Activated naive CD4-positive, alpha-beta T cell treated with anti-CD3 and anti-CD28 coated beads, Interleukin-2, amount 50 U/mL, for 24 hours (primary cell): Measurements from ENCODE around the gene FAF1.

Experiments
- H3K27ac Mint-ChIP-seq: one replicate; pipeline ENCODE4 v1.8.0; 2021; ENCODE audit warnings: mild to moderate bottlenecking, mixed read lengths
- H3K27me3 Mint-ChIP-seq: one replicate; pipeline ENCODE4 v1.8.0; 2021; ENCODE audit warnings: mixed read lengths
- H3K36me3 Mint-ChIP-seq: one replicate; pipeline ENCODE4 v1.8.0; 2021; ENCODE audit warnings: mixed read lengths
- H3K4me1 Mint-ChIP-seq: one replicate; pipeline ENCODE4 v1.8.0; 2021; ENCODE audit warnings: mixed read lengths
- H3K4me3 Mint-ChIP-seq: one replicate; pipeline ENCODE4 v1.8.0; 2021; ENCODE audit warnings: mild to moderate bottlenecking, mixed read lengths
- H3K9me3 Mint-ChIP-seq: one replicate; pipeline ENCODE4 v1.8.0; 2021; ENCODE audit warnings: mixed read lengths

Gene FAF1

DNA sequence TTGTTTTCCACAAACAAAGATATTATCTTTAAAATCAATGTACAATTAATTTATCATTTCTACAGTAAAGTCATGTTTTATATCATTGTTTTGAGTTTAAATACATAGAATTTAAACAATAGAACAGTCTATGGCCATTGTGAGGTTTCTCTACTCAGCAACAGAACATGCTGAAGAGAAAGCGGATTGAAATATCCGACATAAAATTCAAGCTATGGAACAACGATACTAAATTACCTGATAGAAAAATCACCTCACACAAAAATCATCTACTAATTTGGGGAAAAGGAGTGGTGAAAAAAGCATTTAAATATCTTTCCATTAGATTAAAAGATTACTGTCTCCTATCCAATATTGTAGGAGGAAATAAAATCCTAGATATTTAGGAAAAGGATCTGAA lies 22.5 kb upstream of the FAF1 start:
- H3K4me3 Mint-ChIP-seq = no peak overlapping the region
- H3K27ac Mint-ChIP-seq = no peak overlapping the region
- H3K4me1 Mint-ChIP-seq = peaks cover 12% of the 10 kb centered on the region
- H3K36me3 Mint-ChIP-seq = no peaks in the 10 kb centered on the region
- H3K27me3 Mint-ChIP-seq = peaks cover 19% of the 10 kb centered on the region
- H3K9me3 Mint-ChIP-seq = no peaks in the 10 kb centered on the region

DNA sequence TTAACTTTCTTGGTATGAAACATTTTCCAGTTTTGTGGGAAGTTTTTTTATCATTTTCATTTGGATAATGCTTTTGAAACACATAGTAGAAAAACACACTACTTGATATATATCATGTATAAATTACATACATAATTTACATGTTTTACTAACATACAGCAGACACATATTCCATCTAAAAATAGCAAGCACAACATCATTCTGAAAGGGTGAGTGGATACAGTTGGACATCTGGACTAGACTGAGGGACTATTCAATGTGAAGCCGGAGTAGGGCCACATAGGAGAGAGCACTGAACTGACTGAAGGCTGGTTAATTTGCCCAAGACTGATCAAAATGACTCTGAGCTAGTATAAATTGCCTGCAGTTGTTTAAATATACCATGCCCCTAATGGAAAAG lies 21.7 kb upstream of the FAF1 start:
- Mint-ChIP-seq H3K4me3 (no peak overlapping the region), H3K36me3 (no peaks in the 10 kb centered on the region), H3K27me3 (peaks cover 22% of the 10 kb centered on the region), H3K9me3 (no peaks in the 10 kb centered on the region), H3K27ac (no peak overlapping the region), H3K4me1 (peaks cover 14% of the 10 kb centered on the region)

DNA sequence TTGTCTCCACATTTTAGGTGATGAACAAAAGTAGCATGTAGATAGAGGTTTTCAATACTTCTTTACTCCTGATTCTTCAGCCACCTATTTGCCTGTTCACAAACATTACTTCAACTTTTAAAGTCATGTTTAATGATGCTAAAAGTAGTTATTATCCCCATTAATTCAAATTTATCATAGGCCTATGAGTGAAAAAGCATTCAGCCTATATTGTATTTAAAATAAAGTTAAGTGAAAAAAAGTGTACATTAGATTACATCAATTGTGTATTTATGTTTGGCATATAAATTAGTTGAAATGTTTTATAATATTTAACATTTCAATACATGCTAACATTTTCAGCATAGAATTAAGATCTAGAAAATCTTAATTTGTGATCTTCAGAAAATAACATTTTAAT lies 20.4 kb upstream of the FAF1 start:
- Mint-ChIP-seq H3K4me3 (no peak overlapping the region), H3K4me1 (peaks cover 18% of the 10 kb centered on the region), H3K9me3 (no peaks in the 10 kb centered on the region), H3K27me3 (peaks cover 24% of the 10 kb centered on the region), H3K36me3 (no peaks in the 10 kb centered on the region), H3K27ac (no peak overlapping the region)

DNA sequence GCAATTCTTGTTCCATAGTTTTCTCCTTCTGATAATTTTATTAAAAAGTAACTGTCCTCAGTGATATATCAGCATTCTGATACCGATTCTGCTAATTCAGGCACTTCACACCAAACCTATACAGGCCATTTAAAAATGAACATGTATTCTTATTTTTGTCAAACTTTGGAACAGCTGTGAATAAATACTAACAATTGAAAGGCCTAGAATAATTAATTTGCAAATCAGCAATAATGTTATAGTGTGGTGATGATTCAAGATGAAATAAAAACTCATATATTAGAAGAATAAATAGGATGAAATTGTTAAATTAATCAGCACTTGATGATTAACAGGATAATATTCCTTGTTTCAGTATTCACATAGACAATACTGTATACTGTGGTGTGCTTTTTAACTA lies 19.9 kb upstream of the FAF1 start:
- Mint-ChIP-seq H3K9me3 (no peaks in the 10 kb centered on the region), H3K4me1 (peaks cover 18% of the 10 kb centered on the region), H3K36me3 (no peaks in the 10 kb centered on the region), H3K27me3 (peaks cover 26% of the 10 kb centered on the region), H3K4me3 (no peak overlapping the region), H3K27ac (no peak overlapping the region)

DNA sequence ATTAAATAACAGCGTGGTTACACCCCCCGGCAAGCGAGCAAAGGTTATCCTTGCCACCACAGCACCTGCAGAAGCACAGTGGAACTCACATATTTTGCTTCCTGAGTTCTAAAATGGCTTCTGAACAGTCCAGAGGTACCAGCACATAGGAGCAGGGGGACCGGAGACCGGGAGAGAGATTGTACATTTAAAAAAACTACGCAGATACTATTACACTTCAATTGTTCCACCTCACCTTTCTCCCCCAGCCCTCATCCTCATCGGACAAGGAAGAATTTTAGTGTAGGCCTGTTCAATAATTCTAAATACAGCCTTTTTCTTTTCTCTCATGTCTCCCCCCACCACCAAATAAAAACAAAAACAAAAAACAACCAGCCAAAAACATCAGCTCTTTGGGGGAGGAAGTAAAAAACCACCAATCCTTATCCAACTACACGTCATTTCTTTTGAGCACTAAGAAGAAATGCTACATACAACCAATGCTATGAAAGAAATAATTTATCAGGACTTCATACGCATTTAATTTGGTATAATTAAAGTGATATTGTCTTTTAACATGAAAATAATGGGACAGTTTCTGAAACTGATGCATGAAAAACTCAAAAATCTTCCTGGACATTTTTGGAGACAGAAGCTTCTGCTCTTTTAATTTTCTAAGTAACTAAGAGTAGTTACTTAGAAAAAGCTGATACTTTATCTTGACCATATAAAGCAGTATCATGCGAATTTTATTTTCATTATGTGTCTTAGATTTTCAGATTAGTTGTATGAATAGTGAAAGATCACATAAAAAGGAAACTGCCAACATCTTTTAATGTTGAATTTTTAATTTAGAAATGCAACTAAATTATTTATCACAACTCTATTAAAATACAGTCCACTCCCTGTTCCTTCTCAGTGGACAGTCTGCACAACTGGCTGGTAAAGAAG lies 19.1 kb upstream of the FAF1 start:
- Mint-ChIP-seq H3K9me3 (no peaks in the 10 kb centered on the region), H3K4me1 (peaks cover 18% of the 10 kb centered on the region), H3K4me3 (peak overlapping the region; percentile 83), H3K36me3 (no peaks in the 10 kb centered on the region), H3K27me3 (peaks cover 33% of the 10 kb centered on the region), H3K27ac (peak overlapping the region; percentile 57)

DNA sequence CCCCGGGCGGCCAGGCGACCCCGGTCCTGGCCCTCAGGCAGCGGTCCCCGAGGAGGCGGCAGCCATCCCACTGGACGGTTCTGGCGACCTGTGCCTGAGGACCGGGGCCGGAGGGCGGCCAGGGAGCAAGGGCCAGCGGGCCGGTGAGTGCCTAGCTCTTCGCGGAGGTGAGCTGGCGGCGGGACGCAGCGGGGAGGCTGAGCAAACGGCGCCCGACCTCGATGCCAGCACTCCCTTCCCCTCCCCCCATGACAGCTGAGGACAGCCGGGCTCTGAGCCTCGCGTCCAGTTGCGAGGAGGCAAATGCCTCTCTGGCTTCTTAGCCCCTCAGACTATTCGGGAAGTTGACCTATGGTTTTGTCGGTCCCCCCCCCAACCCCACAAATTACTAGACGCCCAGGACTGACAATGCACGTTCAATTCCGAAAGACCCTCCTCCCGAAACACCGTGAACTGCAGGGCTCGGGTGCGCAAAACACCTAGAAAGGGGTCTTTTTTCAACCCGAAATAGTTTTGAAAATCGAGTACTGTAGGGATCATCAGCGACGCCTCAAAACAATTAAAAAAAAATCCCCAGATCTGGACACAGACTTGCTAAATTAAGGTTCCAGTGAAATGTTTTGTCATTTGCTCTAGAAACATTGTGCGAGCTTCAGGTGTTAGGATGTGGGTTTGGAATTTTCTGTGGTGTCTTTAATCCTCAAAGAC lies 18.2 kb upstream of the FAF1 start:
- Mint-ChIP-seq H3K9me3 (no peaks in the 10 kb centered on the region), H3K4me3 (peak overlapping the region; percentile 83), H3K27ac (peak overlapping the region; percentile 57), H3K4me1 (peaks cover 18% of the 10 kb centered on the region), H3K36me3 (no peaks in the 10 kb centered on the region), H3K27me3 (peaks cover 35% of the 10 kb centered on the region)

DNA sequence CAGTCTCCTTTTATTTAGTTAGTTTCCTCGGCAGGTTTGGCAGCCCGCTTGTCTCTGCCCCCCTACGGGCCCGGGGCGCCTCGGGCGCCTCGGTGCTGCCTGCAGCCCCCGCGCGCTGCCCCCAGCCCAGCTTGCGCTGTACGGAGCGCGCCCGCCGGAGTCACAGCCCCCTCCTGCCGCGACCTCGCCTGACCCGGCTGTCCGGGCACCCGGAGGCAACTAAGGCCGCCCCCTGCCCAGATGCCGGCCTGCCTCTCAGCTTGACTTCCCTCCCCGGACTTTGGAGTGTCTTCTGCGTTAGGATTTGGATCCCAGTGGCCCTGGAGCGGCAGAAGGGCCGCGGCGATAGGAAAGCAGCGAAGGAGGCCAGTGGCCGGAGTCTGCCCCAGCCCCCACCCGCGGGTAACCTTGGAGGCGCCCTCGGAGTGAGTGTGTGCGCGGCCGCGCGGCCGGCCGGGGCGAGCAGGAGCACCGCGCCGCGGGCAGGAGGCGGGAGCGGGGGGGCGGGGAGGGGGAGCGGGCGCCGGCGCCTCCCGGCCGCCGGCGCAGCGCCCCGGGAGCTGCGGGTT lies 17.6 kb upstream of the FAF1 start:
- H3K27ac Mint-ChIP-seq = no peak overlapping the region
- H3K27me3 Mint-ChIP-seq = peaks cover 34% of the 10 kb centered on the region
- H3K36me3 Mint-ChIP-seq = no peaks in the 10 kb centered on the region
- peak overlapping the region; percentile 86 for H3K4me3 Mint-ChIP-seq
- H3K9me3 Mint-ChIP-seq = no peaks in the 10 kb centered on the region
- H3K4me1 Mint-ChIP-seq = peaks cover 18% of the 10 kb centered on the region

DNA sequence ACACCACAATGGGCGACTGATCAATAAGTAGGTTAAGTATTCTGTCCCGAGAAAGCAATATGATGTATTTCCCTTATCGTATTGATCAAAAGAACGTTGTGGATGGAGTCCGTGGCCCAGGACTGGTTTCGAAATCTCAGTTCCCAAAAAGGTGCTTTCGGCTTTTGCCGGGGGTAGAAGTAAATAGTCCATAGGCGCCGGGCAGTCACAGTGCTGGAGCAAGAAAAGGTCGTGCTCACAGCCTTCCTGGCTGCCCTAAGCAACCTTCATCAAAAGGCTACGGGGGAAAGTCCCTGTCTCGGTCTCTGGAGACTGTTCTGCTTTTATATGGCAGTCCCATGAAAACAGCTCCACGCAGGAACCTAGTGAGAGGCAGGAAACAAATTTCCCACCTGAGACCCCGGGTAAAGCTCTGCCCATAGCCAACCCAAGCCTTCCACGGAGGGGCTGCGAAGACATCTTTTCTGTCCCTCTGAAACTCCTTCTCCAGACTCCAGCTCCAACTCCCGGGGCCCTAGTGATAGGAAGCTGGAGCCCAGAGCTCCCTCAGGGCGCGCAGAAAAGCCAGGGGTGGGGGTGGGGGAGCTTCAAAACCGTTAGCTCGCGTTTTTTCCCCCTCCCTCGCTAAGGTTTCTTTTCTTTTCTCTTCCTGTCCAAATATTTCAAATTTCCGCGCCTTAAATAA lies 17.0 kb upstream of the FAF1 start:
- H3K4me3 Mint-ChIP-seq = peak overlapping the region; percentile 86
- peaks cover 20% of the 10 kb centered on the region for H3K4me1 Mint-ChIP-seq

DNA sequence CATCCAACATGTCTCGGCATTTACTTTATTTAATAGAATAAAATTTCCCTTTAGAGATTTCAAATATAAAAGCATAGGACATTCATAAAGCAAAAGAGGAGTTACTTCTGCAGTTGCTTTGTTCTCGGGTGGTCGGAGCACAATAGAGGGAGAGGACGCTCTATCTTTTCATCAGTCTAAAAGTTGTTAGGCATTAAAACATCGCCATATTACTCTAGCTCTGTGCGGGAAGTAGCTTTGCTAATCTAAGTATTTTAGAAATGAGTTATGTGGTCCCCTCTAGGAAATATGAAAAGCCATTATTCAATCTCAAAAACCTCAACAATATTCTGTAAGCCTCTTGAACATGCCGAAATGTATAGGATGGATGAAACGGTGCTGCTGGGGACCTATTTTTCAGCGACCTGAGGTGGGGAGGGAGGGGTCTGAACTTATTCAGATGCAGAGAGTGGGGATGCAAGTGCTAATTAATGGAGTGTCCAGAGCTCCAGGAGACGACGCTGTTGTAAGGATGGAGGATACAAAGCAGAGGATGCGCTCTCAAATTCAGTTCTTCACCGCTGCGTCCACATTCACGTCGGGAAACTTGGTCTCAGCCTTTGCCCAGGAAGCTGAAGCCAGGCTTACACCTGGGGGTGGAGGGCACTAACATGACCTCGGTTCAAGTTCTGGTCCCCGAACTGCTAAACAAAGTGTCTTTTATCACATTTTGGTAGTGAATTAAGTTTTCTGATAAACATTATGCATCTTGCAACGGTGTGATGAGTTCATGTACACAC lies 16.2 kb upstream of the FAF1 start:
- Mint-ChIP-seq H3K4me1 (peaks cover 22% of the 10 kb centered on the region), H3K27ac (no peak overlapping the region), H3K4me3 (peak overlapping the region; percentile 86), H3K27me3 (peaks cover 36% of the 10 kb centered on the region), H3K9me3 (no peaks in the 10 kb centered on the region), H3K36me3 (no peaks in the 10 kb centered on the region)

More for the DNA sequence above, 17.0 kb upstream of the FAF1 start:
- Mint-ChIP-seq H3K27me3 (peaks cover 36% of the 10 kb centered on the region), H3K27ac (no peak overlapping the region), H3K9me3 (no peaks in the 10 kb centered on the region), H3K36me3 (no peaks in the 10 kb centered on the region)

DNA sequence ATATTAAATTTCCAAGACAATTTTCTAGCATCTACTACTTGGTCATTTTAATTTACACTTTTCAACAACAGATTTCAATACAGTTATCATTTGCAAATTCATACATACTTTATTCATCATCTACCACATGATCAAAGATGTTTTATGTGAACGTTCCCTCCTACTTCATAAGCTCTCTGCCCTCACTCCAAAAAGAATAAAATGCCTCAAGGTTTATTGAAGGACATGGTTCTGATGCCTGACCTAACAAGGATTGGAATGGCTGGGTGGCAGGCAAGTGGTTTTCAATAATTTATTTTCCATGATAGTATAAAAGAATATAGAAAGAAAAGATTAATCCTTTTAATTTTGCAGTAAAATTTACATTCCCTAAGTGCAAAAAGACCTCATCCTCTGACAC lies 15.4 kb upstream of the FAF1 start:
- Mint-ChIP-seq H3K4me1 (peaks cover 30% of the 10 kb centered on the region), H3K27ac (no peak overlapping the region), H3K27me3 (peaks cover 36% of the 10 kb centered on the region), H3K4me3 (no peak overlapping the region), H3K36me3 (no peaks in the 10 kb centered on the region), H3K9me3 (no peaks in the 10 kb centered on the region)

DNA sequence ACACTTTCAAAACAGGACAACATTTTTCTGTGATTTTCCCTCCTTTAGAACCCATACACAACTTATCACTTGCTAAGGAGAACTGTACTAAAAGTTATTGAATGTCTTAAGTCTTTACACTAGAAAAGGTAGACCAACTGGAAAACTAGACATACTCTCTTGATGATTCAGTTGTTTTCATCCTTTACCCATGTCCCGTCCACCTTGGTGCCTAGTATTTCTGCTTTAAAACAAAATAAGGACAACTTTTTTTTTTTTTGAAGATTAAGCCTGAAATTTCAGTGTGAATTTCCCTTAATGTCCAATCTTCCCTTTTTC lies 14.5 kb upstream of the FAF1 start:
- Mint-ChIP-seq H3K27me3 (peaks cover 37% of the 10 kb centered on the region), H3K9me3 (no peaks in the 10 kb centered on the region), H3K4me1 (peaks cover 37% of the 10 kb centered on the region), H3K36me3 (no peaks in the 10 kb centered on the region), H3K27ac (no peak overlapping the region), H3K4me3 (no peak overlapping the region)

DNA sequence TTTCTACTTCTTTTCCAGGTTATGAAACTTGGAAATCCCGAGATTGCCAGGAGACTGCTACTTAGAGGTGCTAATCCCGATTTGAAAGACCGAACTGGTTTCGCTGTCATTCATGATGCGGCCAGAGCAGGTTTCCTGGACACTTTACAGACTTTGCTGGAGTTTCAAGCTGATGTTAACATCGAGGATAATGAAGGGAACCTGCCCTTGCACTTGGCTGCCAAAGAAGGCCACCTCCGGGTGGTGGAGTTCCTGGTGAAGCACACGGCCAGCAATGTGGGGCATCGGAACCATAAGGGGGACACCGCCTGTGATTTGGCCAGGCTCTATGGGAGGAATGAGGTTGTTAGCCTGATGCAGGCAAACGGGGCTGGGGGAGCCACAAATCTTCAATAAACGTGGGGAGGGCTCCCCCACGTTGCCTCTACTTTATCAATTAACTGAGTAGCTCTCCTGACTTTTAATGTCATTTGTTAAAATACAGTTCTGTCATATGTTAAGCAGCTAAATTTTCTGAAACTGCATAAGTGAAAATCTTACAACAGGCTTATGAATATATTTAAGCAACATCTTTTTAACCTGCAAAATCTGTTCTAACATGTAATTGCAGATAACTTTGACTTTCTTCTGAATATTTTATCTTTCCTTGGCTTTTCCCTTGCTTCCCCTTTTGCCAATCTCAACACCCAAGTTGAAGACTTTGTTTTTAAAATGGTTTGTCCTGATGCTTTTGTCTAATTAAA lies 14.0 kb upstream of the FAF1 start:
- H3K9me3 Mint-ChIP-seq = no peaks in the 10 kb centered on the region
- no peaks in the 10 kb centered on the region for H3K36me3 Mint-ChIP-seq
- peaks cover 34% of the 10 kb centered on the region for H3K27me3 Mint-ChIP-seq
- peaks cover 33% of the 10 kb centered on the region for H3K4me1 Mint-ChIP-seq
- no peak overlapping the region for H3K4me3 Mint-ChIP-seq
- H3K27ac Mint-ChIP-seq = no peak overlapping the region

DNA sequence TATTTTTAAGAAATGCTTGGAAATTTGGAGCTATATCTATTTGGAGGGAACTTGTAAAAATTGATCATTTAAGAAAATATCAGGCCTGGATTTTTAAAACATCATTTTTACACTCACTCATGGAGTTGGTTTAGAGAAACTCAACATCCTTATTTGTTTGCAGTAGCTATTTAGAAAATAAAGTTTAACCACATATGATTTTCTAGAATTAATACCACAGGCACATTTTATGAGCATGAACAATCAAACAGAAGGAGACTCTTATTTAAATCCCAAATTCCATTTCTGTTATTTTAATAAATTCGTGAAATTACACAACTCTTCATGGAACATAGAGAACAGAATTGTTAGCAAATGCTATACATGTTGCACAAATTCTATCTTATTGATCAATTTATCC lies 13.2 kb upstream of the FAF1 start:
- H3K36me3 Mint-ChIP-seq = no peaks in the 10 kb centered on the region
- H3K27ac Mint-ChIP-seq = no peak overlapping the region
- peaks cover 25% of the 10 kb centered on the region for H3K4me1 Mint-ChIP-seq
- H3K4me3 Mint-ChIP-seq = no peak overlapping the region
- peaks cover 27% of the 10 kb centered on the region for H3K27me3 Mint-ChIP-seq
- no peaks in the 10 kb centered on the region for H3K9me3 Mint-ChIP-seq

DNA sequence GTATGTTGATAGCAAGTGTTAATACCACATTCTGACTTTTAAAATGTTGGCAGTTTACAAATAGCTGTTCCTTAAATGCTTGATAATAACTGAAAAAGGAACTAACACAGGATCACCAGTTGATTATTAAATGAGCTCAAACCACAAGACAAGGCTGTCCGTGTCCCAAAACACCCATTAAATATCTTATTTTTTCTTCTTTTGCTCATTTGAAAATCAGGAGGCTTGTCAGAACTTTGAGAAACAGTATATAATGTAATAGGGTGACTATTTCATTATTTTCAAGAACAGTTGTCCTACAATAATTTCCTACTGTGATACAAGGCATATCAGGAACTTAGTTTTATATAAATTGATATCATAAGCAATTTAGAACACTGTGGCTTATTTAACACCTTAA lies 12.7 kb upstream of the FAF1 start:
- Mint-ChIP-seq H3K9me3 (no peaks in the 10 kb centered on the region), H3K4me1 (peaks cover 27% of the 10 kb centered on the region), H3K4me3 (no peak overlapping the region), H3K36me3 (no peaks in the 10 kb centered on the region), H3K27me3 (peaks cover 27% of the 10 kb centered on the region), H3K27ac (no peak overlapping the region)
